Left ventricle myocardium inferior (tissue), 1 donor: ENCODE measurements around the gene LGR6. TPM values are rescaled to one million over a fixed set of nuclear protein-coding genes. Genes with fewer than 3 reads are reported as not detected.

Experiments used
- DNase-seq: peaks from one replicate; pipeline ENCODE4 v3.0.0-alpha.2; 2020
- H3K27ac ChIP-seq: fragments of 200-600 bp; replicated peaks from 2 replicates; pipeline ENCODE4 v1.8.0; 2021
- H3K27me3 ChIP-seq: fragments of 200-600 bp; 2 replicates; pipeline ENCODE4 v1.8.0; 2021; ENCODE audit warnings: low read depth
- H3K36me3 ChIP-seq: fragments of 200-600 bp; 2 replicates; pipeline ENCODE4 v1.8.0; 2021
- H3K4me1 ChIP-seq: fragments of 200-600 bp; 2 replicates; pipeline ENCODE4 v1.8.0; 2021
- H3K4me3 ChIP-seq: fragments of 200-600 bp; 2 replicates; pipeline ENCODE4 v1.8.0; 2021; ENCODE audit warnings: mild to moderate bottlenecking, moderate library complexity
- H3K9me3 ChIP-seq: fragments of 200-600 bp; replicated peaks from 2 replicates; pipeline ENCODE4 v1.8.0; 2021
- CTCF ChIP-seq: fragments of 200-600 bp; IDR thresholded peaks from 2 replicates; pipeline ENCODE4 v1.8.0; 2021; ENCODE audit warnings: antibody characterized with exemption, mild to moderate bottlenecking, borderline replicate concordance
- intact Hi-C: fragments of 100-400 bp; cut with micrococcal nuclease; formaldehyde crosslinking; loops from one replicate; pipeline ENCODE4 v1.11.0; 2022
- total RNA-seq: library from RNA; stranded (reverse); fragmentation: NEBNext Ultra II Directional; extraction: Animal tissue kit (Norgen Biotek cat#: 25700); gene quantifications from one replicate; pipeline ENCODE4 v1.2.1, GENCODE V29; 2021
- donor health status: DM: no; HTN: yes; CAD: no; lungs with severe emphysema.

LGR6 gene
- total RNA-seq, 1 donor from 2014 or later: 0.60 TPM

GRCh38 chr1:202194328-202194648 lies 689 bp downstream of the LGR6 start:
- no peak overlapping the region for H3K27ac ChIP-seq
- H3K4me1 ChIP-seq: peaks cover 20% of the 10 kb centered on the region
- H3K27me3 ChIP-seq: peaks cover 42% of the 10 kb centered on the region
- intact Hi-C loops: no loop called here
- no peaks in the 10 kb centered on the region for H3K36me3 ChIP-seq
- no peak for DNase-seq
- H3K4me3 ChIP-seq: peak overlapping the region; percentile 54
- TF ChIP-seq CTCF: no peak
- H3K9me3 ChIP-seq: no peaks in the 10 kb centered on the region

- TF ChIP-seq CTCF: no peak
- H3K9me3 ChIP-seq: no peaks in the 10 kb centered on the region
- H3K36me3 ChIP-seq: no peaks in the 10 kb centered on the region
- no peak overlapping the region for H3K27ac ChIP-seq
- peaks cover 52% of the 10 kb centered on the region for H3K4me1 ChIP-seq
- H3K27me3 ChIP-seq: peaks cover 39% of the 10 kb centered on the region
- H3K4me3 ChIP-seq: no peak overlapping the region
- no peak for DNase-seq
- intact Hi-C loops: no loop called here
Measured at GRCh38 chr1:202197653-202198365, 4.2 kb downstream of the LGR6 start.

- TF ChIP-seq CTCF: no peak
- H3K9me3 ChIP-seq: no peaks in the 10 kb centered on the region
- H3K36me3 ChIP-seq: no peaks in the 10 kb centered on the region
- no peak overlapping the region for H3K27ac ChIP-seq
- intact Hi-C loops: no loop called here
- peaks cover 33% of the 10 kb centered on the region for H3K27me3 ChIP-seq
- DNase-seq: no peak
- peaks cover 52% of the 10 kb centered on the region for H3K4me1 ChIP-seq
- H3K4me3 ChIP-seq: no peak overlapping the region
Measured at GRCh38 chr1:202198366-202198724, 4.7 kb downstream of the LGR6 start.

- Histone ChIP-seq H3K9me3 (no peaks in the 10 kb centered on the region), H3K36me3 (no peaks in the 10 kb centered on the region), H3K27ac (peak overlapping the region; percentile 83), H3K4me3 (no peak overlapping the region), H3K27me3 (peaks cover 24% of the 10 kb centered on the region), H3K4me1 (peaks cover 44% of the 10 kb centered on the region)
- no peak for TF ChIP-seq CTCF
- intact Hi-C loops: no loop called here
- DNase-seq: no peak
Measured at GRCh38 chr1:202199040-202199889, 5.7 kb downstream of the LGR6 start.

- Histone ChIP-seq H3K4me1 (peaks cover 44% of the 10 kb centered on the region), H3K36me3 (no peaks in the 10 kb centered on the region), H3K9me3 (no peaks in the 10 kb centered on the region), H3K27ac (peak overlapping the region; percentile 83), H3K4me3 (no peak overlapping the region), H3K27me3 (peaks cover 17% of the 10 kb centered on the region)
- no peak for TF ChIP-seq CTCF
- intact Hi-C loops: no loop called here
- DNase-seq: no peak
Measured at GRCh38 chr1:202200112-202200548, 6.5 kb downstream of the LGR6 start.
